DOHH2 (cell line): ENCODE data around the gene SRSF2.

Experiments
- H3F3A ChIP-seq: fragments of 200-600 bp; sonication (generic), shearing (Covaris generic); 2 replicates; pipeline ENCODE4 v1.6.0; 2016; ENCODE audit warnings: antibody characterized with exemption, mild to moderate bottlenecking; ENCODE audit not compliant: control insufficient read depth, insufficient read depth
- H3K27ac ChIP-seq: fragments of 200-600 bp; sonication (generic); 2 replicates; pipeline ENCODE4 v1.5.1; 2014; ENCODE audit warnings: low read depth, mild to moderate bottlenecking, low read length, moderate library complexity
- H3K27me3 ChIP-seq: fragments of 200-600 bp; sonication (generic); 2 replicates; pipeline ENCODE4 v1.6.1; 2014; ENCODE audit warnings: mild to moderate bottlenecking, low read length, mixed read lengths; ENCODE audit not compliant: control insufficient read depth
- H3K36me3 ChIP-seq: fragments of 200-600 bp; sonication (generic); 2 replicates; pipeline ENCODE4 v1.6.1; 2014; ENCODE audit warnings: mild to moderate bottlenecking, low read length, moderate library complexity, mixed read lengths; ENCODE audit not compliant: control insufficient read depth
- H3K4me1 ChIP-seq: fragments of 200-600 bp; sonication (generic); 2 replicates; pipeline ENCODE4 v1.6.1; 2014; ENCODE audit warnings: mild to moderate bottlenecking, low read length, mixed read lengths; ENCODE audit not compliant: control insufficient read depth
- H3K4me2 ChIP-seq: fragments of 200-600 bp; sonication (generic); 2 replicates; pipeline ENCODE4 v1.6.0; 2014; ENCODE audit warnings: mild to moderate bottlenecking, low read length, moderate library complexity
- H3K4me3 ChIP-seq: fragments of 200-600 bp; sonication (generic); 2 replicates; pipeline ENCODE4 v1.5.1; 2014; ENCODE audit warnings: mild to moderate bottlenecking, low read length, mixed read lengths
- H3K79me2 ChIP-seq: fragments of 200-600 bp; sonication (generic); 2 replicates; pipeline ENCODE4 v1.6.1; 2014; ENCODE audit warnings: mild to moderate bottlenecking, low read length, mixed read lengths; ENCODE audit not compliant: control insufficient read depth
- H3K9me2 ChIP-seq: fragments of 200-600 bp; sonication (generic); replicated peaks from 2 replicates; pipeline ENCODE4 v1.6.1; 2014; ENCODE audit warnings: mild to moderate bottlenecking, low read length, mixed read lengths; ENCODE audit not compliant: control insufficient read depth
- H3K9me3 ChIP-seq: fragments of 200-600 bp; sonication (generic); 2 replicates; pipeline ENCODE4 v1.6.1; 2014; ENCODE audit warnings: antibody characterized with exemption, low read length, mixed read lengths; ENCODE audit not compliant: control insufficient read depth, insufficient read depth
- H4K20me1 ChIP-seq: fragments of 200-600 bp; sonication (generic); 2 replicates; pipeline ENCODE4 v1.6.0; 2014; ENCODE audit warnings: low read depth, mild to moderate bottlenecking, antibody characterized with exemption, low read length, moderate library complexity; ENCODE audit not compliant: control insufficient read depth, insufficient read depth
- EZH2phosphoT487 ChIP-seq: fragments of 200-600 bp; sonication (generic); IDR thresholded peaks from 2 replicates; pipeline ENCODE4 v1.6.1; 2017; ENCODE audit warnings: borderline replicate concordance, mild to moderate bottlenecking, antibody characterized with exemption, low read length, moderate library complexity, mixed read lengths
- TF ChIP-seq, protein P1 (sequence below): fragments of 200-600 bp; sonication (generic); IDR thresholded peaks from one replicate; pipeline ENCODE4 v1.5.1; 2014; ENCODE audit warnings: antibody characterized with exemption, mild to moderate bottlenecking, low read depth, low read length; ENCODE audit not compliant: poor library complexity, severe bottlenecking

Gene SRSF2

GRCh38 chr17:76696763-76697701 is 40.1 kb downstream of the SRSF2 start:
- Histone ChIP-seq H3K36me3 (no peaks in the 10 kb centered on the region), H3K4me3 (no peak overlapping the region), H3F3A (no peaks in the 10 kb centered on the region), H3K79me2 (no peaks in the 10 kb centered on the region), H3K9me2 (no peaks in the 10 kb centered on the region), H3K27ac (no peak overlapping the region), H3K27me3 (peaks cover 39% of the 10 kb centered on the region), H3K4me1 (no peaks in the 10 kb centered on the region), H3K9me3 (no peaks in the 10 kb centered on the region), H3K4me2 (no peak overlapping the region), H4K20me1 (no peaks in the 10 kb centered on the region)
- TF ChIP-seq, protein P1, sequence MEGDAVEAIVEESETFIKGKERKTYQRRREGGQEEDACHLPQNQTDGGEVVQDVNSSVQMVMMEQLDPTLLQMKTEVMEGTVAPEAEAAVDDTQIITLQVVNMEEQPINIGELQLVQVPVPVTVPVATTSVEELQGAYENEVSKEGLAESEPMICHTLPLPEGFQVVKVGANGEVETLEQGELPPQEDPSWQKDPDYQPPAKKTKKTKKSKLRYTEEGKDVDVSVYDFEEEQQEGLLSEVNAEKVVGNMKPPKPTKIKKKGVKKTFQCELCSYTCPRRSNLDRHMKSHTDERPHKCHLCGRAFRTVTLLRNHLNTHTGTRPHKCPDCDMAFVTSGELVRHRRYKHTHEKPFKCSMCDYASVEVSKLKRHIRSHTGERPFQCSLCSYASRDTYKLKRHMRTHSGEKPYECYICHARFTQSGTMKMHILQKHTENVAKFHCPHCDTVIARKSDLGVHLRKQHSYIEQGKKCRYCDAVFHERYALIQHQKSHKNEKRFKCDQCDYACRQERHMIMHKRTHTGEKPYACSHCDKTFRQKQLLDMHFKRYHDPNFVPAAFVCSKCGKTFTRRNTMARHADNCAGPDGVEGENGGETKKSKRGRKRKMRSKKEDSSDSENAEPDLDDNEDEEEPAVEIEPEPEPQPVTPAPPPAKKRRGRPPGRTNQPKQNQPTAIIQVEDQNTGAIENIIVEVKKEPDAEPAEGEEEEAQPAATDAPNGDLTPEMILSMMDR = no peak
- TF ChIP-seq EZH2phosphoT487 = no peak

DNA sequence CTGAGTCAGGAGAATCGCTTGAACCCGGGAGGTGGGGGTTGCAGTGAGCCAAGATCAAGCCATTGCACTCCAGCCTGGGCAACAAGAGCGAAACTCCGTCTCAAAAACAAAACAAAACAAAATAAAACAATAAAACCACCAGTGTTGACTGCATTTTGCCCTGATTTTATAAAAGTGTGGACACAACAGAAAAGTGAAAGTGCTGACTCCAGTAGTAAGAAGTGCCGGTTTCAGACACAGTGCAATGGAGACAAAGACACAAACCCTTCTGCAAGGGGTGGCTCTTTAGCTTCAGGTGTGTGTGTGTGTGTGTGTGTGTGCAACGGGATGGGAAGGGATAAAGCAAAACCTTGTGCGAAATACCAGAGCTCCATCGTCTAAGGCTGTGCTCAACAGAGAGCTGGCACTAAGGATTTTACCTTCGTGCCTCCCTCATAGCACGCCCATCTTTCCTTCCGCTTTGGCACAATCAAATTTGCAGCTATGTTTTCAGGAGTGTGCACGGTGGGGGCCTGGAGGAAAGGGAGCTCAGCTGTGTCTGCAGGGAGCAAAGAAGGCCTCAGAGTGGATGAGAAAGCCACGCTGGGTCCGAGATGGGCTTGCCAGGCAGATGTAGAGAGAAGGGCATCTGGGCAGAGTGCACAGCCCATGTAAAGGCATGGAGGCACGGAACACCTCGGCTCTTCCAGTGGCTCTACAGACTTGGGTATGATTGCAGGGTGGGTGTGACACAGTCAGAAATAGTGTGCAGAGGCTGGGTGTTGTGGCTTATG is 41.9 kb downstream of the SRSF2 start:
- TF ChIP-seq EZH2phosphoT487 = no peak
- TF ChIP-seq, protein P1 = no peak
- Histone ChIP-seq H3K4me1 (no peaks in the 10 kb centered on the region), H3K36me3 (no peaks in the 10 kb centered on the region), H3K4me2 (no peak overlapping the region), H3K9me3 (no peaks in the 10 kb centered on the region), H4K20me1 (no peaks in the 10 kb centered on the region), H3F3A (no peaks in the 10 kb centered on the region), H3K27me3 (peaks cover 42% of the 10 kb centered on the region), H3K4me3 (no peak overlapping the region), H3K27ac (no peak overlapping the region), H3K9me2 (no peaks in the 10 kb centered on the region), H3K79me2 (no peaks in the 10 kb centered on the region)

GRCh38 chr17:76691379-76692191 is 45.5 kb downstream of the SRSF2 start:
- Histone ChIP-seq H3K27ac (no peak overlapping the region), H3K27me3 (peaks cover 19% of the 10 kb centered on the region), H3K4me3 (no peak overlapping the region), H3K36me3 (no peaks in the 10 kb centered on the region), H3K4me1 (no peaks in the 10 kb centered on the region), H3K9me2 (no peaks in the 10 kb centered on the region), H3K9me3 (no peaks in the 10 kb centered on the region), H3K79me2 (no peaks in the 10 kb centered on the region), H3K4me2 (no peak overlapping the region), H4K20me1 (no peaks in the 10 kb centered on the region), H3F3A (no peaks in the 10 kb centered on the region)
- TF ChIP-seq, protein P1 = no peak
- no peak for TF ChIP-seq EZH2phosphoT487
